GM18519 (cell line): Measurements from ENCODE around the gene ZNF724.
"Not testable (repeated sequence)": the region's sequence is repeated elsewhere in the genome, so short reads cannot be mapped to it uniquely, and the experiment has no call there.

Source experiments
- ATAC-seq: cut with Tn5 transposase; IDR thresholded peaks from one replicate; pipeline ENCODE4 v1.9.1; 2021; ENCODE audit warnings: mild to moderate bottlenecking, moderate library complexity; ENCODE audit not compliant: unreplicated experiment, low FRiP score

ZNF724 gene

GRCh38 chr19:23253256-23253655 lies 3.1 kb upstream of the ZNF724 start:
- ATAC-seq = not testable (repeated sequence)

- ATAC-seq = no peak
Observed at GRCh38 chr19:23241419-23241818, 8.8 kb downstream of the ZNF724 start.

GRCh38 chr19:23222998-23223652 lies 27.1 kb downstream of the ZNF724 start:
- no peak for ATAC-seq

DNA sequence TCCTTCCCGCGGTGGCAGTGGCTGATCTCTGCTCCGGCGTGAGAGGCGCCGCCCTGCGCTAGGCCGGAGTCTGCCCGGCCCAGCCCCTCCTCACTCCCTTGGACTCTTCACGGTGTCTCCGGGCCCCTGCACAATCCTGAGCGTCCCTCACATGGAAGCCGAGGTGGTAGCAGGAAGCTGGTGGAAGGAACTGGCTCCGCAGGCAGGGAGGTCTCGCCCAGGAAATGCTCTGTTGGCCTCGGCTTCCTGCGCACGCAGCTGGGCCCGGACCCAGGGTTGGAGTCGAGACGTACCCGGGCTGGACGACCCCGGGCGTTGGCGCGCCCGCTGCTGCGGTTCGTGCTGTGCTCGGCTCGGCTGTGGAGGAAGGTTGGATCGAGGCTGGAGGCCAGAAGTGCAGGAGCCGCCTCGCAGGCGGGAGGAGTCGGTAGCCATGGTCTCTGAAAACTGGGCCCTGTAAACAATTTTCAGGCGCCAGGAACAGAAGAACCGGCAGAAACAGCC lies 46.3 kb downstream of the ZNF724 start:
- ATAC-seq = no peak

DNA sequence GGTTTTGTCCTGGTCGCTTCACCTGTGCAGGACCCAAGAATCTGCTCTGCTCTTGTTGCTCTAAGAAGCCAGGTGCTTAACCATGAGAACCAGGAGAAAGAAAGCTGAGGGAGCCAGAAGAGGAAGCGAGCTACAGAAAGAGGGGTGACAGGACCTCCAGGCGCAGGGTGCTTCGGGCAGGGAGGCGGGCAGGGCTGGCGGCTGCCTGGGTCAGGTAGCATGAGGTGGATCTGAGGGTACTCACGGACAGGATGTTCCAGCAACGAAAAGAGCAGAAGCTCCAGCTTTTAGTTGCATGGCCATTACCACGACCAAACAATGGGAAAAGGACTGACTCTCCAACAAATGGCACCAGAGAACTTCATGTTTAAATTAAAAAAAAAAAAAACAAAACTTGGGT lies 59.9 kb downstream of the ZNF724 start:
- no peak for ATAC-seq

DNA sequence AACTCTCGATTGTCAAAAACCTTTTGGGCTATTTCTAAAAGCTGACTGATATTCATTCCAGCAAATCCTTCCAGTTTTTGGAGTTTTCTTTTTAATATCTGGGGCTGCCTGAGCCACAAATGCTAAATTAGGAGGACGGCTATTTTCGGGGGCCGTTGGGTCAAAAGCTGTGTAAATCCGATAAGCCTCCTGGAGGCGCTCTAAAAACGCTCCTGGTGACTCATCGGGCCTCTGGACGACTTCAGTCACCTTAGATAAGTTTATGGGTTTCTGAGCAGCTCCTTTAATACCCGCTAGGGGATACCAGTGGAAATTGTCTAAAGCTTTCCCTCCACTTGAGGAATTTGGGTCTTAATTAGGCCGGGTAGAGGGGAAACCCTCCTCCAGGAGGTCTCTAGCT lies 66.9 kb downstream of the ZNF724 start:
- no peak for ATAC-seq
